GM19463 (cell line): ENCODE data around the gene GRM4.
"Not testable (repeated sequence)": the region's sequence is repeated elsewhere in the genome, so short reads cannot be mapped to it uniquely, and the experiment has no call there.

ENCODE experiments used
- ATAC-seq: cut with Tn5 transposase; IDR thresholded peaks from one replicate; pipeline ENCODE4 v1.9.1; 2021; ENCODE audit warnings: mild to moderate bottlenecking, moderate library complexity; ENCODE audit not compliant: unreplicated experiment

The GRM4 gene

DNA sequence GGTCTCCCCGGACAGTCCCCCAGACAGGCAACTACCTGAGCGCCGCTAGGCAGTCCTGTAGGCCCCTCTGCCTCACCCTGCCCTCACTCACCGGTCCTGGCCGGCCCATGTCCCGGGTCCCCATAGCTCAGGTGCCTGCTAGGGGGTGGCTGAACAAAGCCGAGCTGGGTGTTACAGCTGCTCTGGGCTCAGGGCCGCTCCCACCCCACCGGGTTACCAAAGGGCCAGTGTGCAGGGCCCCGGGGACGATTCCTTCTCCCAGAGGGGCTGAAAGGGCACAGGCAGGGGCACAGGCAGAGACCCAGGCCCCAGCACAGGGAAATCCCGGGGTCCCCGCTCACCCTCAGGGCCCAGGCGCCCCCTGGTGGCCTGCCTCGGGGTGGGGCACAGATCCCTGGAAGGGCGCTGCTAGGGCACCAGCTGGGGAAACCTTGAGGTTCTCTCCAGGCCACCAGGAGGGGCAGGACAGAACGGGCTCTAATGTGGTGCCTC is 118.4 kb downstream of the GRM4 start:
- no peak for ATAC-seq

DNA sequence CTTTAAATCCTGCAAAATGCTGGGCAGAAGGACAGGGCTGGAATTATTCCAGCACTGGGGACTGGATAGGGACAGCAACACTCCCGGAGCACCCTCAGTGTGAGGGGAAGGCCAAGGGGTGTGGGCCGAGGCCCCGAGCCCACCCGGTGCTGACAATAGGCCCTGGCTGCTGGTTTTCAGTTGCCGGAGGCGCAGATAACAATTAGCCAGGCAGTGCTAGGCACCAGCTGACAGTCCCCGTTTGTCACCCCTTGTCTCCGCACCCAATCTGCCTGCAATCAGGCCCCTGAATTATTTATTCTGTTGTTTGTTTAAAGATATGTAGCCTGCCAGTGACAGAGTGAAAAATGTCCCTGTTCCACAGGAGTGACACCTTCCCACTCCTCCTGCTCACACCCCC is 120.0 kb downstream of the GRM4 start:
- no peak for ATAC-seq

DNA sequence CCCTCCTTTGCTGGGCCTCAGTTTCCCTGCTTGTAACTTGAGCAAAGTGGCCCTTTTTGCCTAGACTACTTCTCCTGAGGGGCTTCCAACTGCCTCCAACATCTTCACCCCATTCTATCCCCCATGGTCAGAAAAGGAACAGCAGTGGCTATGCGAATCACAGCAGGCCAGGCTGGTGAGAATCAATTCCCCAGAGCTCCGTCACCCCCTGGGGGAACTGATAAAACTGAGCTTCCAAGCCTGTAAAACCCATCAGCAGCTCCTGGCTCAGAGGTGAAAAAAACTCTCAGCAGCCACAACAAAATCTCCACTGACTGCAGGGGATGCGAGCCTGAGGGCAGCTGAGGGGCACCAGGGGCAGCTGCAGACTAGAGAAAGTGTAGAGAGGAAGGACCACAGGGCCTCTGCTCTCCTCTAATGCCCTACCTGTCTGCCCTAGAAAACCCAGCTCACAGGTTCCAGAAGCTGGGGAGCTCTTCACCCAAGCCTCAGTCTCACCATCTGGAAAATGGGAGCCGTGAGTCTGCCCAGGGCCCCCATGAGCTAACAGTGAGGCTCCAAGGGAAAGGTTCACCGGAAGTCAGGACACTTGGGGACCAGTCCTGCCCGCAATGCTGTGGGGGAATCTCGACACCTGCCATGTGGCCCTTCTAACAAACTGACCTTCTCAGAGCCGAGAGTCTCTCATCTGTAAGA is 120.6 kb downstream of the GRM4 start:
- no peak for ATAC-seq

DNA sequence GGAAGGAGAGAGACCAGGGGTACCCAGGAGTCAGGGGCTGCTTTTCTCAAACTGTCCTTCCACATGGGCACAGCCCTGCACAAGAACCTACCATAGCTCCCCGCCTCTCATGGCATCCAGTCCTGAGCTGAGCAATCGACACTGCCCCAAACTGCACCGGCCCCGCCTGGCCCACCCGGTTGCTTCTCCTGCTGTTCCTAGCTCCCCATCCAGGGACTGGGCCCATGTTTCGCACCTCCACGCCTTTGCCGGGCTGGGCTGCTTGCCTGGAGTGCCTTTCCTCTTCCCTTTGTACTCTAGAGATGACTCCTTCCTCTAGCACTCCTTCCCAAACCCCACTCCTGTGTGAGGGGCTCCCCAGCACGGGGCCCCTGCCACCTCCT is 123.0 kb downstream of the GRM4 start:
- no peak for ATAC-seq

DNA sequence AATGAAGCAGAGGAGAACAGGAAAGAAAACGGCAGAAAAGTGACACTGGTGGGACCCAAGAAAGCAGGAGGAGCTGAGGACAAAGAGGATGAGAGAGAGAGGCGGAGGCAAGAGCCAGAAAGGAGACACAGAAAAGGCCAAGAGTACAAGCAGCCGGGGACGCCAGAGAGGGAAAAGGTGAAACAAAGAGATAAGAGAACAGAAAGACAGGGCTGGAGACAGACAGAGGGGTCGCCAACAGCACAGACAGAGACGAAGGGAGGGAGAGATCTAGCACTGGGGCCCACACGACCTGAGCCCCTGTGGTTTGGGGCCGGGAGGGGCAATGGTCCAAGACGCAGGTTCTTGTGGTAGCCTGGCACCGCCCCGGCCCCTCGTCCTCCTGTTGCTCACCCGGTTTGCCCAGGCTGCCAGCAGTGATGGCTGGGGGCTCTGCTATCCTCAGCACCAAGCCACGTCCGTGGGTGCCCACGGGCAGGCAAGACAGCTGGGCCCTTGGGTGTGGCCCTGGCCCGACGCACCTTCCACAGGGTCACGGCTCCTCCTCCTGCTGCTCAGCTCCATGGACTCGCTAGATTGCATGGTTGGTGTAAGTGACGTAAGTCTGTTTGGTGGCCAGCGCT is 123.5 kb downstream of the GRM4 start:
- ATAC-seq = no peak

DNA sequence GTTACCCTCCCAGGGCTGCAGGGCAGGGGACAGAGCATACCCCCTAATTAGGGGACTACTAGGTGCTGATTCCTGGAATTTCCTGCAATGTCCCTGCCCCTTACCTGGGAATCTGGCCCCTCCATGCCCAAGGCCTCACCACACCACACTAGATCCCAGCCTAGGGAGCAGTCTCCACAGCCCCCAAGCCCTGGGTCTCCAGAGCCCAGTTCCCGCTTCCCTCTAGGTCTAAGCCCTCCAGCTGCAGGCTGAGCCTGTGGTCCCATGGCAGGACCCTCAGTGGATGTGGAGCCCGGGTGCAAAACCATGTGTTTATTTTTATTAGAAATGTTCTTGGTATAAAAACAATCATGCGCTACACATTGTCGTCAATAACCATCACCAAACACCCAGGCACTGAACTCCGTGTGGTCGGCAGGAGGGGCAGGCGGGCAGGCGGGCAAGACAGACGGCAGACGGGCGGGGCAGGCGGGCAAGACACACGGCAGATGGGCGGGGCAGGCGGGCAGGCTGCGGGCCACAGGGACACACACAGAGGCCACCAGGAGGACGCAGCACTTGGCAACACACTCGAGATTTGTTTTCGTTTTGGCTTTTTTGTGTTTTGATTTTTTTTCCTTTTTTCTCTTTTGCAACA is 124.2 kb downstream of the GRM4 start:
- no peak for ATAC-seq

DNA sequence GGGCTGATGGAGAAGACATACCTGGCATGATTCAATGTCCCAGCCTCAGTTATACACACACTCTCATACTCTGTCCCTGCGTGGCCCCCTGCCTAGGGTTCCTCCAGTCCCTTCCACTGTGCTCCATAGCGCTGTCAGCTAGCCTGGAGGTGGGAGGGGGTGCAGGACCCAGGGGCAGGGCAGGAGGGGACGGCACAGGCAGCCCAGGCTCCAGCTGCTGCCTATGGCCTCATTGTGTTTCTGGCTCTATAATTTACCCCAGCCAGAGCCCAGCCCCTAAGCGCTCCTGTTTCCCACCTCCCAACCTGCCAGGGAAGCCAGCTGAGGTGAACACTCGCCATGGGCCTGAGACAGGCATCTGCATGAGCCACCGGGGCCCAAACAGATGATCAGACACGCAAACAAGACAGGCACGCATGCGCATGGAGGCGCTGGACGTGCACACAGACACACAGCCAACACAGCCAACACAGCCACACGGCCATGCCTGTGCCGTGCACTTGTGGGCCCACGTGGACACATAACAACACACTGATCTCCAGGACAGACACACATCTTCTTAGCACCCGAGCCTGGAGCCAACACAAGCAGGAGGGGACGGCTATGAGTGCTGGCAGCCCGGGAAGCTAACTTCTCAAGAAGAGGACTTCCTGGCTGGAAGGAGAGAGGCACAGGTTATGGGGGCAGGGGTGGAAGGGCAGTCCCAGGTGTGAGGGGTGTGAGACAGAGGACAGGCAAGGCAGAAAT is 124.9 kb downstream of the GRM4 start:
- no peak for ATAC-seq

DNA sequence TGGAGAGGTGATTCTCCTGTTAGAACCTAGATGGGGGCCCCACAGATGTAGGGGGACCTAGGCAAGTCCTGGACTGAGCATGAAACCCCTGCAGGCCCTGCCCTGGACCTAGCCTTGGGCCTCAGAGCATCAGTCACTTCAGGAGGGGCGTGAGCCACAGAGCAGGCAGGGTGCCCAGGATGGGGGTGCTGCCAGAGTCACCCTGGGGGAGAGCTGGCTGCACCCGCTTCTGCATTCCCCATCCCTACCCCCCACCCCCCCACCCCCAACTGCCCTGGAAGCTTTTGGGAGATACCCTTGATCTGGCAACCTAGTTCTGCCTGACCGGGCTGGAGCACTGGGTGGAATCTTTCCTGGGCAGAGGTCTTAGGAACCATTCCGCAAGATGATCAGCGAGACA is 125.6 kb downstream of the GRM4 start:
- no peak for ATAC-seq

DNA sequence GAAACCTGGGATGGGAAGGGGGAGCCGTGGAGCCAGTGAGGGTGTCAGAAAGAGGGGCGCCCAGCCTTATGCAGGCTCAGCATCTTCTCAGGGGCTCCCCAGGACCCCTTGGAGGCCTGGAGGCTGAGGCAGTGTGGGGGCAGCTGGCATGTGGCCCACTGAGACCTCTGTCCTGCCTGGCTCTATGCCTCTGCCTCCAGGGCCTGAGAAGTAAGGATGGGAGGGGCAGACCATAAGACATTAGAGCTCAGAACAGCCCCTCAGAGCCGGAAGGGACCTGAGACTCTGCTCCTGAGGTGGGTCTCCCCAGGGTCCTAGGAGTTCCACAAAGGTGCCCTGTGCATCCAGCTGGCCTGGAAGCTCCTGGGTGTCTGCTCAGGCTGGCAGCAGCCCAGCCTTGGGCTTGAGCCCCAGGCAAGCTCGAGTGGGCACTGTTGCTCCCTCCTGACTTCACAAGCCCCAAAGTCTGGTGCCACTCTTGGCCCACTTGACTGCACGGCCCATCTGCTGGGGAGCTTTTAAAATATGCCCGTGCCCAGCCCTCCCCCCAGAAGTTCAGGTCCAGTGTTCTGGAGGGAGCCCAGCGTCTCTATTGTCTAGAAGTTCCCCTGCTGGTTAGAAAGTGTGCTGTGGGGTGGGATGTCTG is 126.8 kb downstream of the GRM4 start:
- ATAC-seq = no peak

DNA sequence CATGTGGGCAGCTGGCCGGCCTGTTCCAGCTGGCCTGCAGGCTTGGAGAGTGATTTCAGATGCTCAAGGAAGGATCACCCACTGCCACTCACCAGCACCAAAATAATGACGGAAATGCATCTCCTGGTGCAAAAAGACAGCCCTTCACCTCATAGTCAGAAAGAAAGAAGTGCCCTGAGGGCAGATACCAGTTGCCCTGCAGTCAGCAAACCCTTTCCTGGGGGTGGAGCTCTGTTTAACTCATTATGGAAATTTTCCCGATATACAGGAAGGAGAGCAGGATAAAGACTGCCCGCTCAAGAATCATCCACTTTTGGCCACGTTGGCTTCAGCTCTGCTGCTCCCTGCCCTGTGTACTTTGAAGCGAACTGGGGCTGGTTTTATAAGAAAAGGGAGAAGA is 127.9 kb downstream of the GRM4 start:
- no peak for ATAC-seq

DNA sequence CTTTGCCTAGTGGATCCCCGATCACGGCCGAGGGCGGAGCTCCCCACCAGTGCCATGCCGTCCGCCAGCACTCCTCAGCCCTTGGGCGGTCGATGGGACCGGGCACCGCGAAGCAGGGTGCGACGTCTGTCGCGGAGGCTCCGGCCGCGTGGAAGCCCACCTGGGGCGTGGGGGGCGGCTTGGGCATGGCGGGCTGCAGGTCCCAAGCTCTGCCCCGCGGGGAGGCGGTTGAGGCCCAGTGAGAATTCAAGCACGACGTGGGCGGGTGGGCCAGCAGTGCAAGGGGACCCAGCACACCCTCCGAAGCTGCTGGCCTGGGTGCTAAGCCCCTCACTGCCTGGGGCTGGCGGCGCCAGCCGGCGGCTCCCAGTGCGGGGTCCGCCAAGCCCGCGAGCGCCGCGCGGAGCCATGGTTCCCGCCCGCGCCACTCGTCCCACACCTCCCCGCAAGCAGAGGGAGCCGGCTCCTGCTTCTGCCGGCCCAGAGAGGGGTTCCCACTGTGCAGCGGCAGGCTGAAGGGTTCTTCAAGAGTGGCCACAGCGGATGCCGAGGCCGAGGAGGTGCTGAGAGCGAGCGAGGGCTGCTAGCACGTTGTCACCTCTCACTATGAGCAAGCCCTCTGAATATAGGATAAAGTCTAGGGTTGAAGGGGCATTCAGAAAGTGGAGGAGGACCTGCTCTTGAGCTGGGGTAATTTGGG is 128.6 kb downstream of the GRM4 start:
- ATAC-seq = no peak

DNA sequence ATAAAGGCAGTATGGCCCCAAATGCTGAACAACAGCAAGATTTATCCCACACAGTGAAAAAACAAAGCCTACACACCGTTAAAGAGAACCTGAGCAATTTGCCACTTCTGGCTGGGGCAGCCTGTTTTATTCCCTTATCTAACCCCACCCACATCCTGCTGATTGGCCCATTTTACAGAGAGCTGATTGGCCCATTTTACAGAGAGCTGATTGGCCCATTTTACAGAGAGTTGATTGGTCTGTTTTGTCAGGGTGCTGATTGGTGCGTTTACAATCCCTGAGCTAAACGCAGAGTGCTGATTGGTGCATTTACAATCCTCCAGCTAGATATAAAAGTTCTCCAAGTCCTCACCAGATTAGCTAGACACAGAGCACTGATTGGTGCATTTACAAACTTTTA is 129.3 kb downstream of the GRM4 start:
- not testable (repeated sequence) for ATAC-seq

DNA sequence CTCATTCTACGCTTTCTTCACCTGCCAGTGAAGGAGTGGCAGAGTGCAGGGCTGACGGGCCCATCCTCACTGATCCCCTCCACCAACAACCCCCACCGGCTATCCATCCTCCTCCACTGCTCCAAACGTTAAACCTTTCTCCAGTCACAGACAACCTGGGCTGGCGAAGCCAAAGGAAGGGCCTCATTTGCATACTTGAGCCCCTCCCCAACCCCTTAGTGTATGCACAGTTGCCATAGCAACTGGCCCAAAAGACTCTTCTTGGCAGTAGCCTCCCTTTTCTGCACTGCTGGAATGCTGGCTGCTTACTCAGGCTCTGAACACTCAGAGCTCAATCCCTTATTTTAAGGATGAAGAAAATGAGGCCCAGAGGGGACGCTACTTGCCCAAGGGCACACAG is 130.3 kb downstream of the GRM4 start:
- no peak for ATAC-seq

DNA sequence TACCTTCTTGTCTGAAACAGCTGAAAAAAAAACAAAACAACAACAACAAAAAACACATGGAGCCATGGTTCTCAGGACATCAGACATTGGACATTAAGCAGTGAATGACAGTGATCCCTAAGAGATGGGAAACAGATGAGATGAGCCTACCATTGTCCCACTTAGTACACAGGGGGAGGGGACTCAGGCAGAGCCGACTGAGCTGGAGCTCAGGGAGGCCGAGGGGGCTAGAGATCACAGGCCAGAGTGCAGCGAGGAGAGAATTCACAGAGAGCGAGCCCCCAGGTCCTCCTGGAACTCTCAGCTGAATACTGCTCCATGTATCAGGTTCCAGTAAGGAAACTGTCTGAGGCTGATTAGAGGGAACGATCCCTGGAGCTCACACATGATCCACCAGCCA is 134.6 kb downstream of the GRM4 start:
- no peak for ATAC-seq

DNA sequence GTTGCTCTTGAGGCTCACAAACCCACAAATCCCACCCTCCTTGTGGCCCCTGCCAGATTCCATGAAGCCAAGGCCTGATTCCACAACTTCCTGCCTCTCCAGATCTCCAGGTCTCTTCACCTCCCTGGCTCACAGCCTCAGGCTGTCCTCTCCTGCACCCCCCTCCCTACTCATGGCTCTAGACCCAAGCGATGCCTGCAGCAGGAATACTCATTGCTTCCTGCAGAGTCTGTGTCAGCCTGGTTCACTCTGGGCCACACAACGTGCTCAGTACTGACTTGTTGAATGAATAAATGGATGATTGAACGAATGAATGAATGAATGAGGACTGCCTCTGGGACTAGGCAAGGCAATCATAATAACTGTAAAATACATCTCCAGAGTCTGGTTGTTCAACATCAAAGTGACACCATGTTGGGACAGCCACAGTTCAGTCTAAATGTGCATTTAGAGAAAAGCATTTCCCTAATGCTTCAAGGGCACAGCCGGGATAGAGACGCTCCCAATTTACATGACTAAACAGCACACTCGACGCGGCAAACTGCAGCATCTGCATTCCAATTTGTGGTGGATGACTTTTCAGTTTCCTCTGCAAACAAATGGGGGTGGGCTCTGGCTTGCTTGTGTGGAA is 139.9 kb downstream of the GRM4 start:
- no peak for ATAC-seq

DNA sequence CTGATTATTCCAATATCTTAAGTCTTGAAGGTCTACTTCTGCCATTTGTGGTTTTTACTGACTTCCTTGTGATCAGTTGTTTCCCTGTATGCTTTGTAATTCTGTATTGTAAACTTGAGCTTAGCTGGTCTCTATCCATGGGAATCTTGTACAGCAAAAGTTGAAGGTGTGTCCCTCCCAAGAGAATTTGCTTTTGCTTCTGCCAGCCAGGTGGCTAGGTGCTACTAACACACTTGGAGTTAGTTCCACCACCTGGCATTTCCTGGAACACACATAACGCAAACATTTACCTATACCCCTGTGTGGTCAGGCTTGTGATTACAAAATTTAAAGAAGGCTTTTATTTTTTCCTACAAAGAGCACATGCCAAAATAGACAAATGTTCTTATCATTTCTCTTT is 141.2 kb downstream of the GRM4 start:
- ATAC-seq = no peak

DNA sequence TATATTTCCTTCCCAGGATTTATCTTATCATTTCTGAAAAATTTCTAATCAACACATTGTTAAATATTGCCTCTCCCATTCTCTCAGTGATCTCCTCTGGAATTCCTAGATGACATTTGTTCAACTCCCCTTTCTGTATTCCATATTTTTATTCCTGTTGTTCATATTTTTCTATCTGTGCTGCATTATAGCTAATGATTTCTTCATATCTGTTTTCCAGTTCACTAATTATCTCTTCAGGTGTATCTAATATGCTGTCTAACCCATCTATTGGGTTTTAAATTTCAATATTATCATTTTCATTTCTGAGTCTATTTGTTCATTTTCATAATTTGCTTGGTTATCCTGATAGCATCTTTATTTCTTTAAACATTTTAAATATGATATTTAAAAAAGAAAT is 141.9 kb downstream of the GRM4 start:
- no peak for ATAC-seq

DNA sequence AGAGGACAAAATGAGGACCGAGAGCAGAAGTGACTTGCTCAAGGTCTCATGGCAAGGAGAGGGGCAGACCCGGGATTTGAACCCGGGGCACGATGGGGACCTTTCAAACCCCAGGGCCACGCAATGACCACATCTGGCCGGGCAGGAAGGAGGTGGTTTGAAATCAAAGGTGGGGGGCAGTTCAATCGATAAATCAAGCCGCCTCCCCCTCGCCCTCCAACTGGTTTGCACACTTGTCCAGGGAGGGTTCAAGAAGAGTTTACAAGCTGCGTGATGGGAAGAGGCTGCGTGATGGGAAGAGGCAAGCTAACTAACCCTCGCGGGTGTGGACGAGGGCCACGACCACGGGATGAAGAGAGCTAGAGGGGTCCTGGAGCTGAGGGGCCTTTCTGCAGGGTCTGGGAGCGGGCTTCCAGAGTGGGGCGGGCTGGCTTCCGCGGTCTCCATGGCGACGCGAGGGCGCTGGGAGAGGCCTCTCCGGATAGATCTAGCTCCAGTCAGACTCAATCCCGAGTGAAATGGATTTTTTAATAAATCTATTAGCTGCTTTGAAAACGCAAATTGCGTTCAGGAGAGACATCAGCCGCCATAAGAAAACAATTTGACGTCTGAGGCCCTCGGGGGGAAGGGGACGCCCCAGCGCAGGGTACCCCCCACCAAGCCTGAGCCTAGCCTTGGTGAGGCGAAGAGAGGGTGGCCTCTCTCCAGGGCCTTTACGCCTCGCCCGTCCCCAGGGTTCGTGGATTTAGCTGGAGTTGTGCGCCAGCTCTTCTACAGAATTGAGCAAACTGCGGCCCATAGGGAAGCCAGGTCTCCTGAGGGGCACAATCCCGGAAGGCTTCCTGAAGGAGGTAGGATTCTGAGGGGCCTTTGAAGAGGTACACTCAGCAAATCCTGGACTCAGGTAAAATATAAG is 143.9 kb downstream of the GRM4 start:
- no peak for ATAC-seq

DNA sequence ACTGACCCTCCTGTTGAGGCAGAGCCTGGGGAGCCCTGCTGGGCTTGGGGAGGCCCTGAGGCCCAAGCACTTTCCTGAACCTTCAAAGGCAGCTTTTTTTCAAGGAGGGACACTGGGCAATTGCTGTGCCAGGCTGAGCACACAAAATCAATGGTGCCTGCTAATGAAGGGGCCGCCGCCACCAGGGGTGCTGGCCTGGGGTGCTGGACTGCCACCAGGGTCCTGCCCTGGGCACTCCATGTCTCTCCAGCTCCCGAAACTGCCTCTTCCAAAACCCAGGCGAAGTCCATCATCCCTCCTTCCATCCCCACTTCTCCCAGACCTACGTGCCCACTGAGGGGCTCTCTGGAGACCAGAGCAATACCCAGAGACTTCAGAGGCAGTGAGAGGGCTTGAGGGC is 145.6 kb downstream of the GRM4 start:
- no peak for ATAC-seq
